K562 treated with DMSO at 1 percent for 48 hours (cell line): ENCODE measurements around the gene MRFAP1L1. TPM values are rescaled to one million over a fixed set of nuclear protein-coding genes. Genes with fewer than 3 reads are reported as not detected.

Experiments
- total RNA-seq: library from RNA; unstranded; fragments of 300-600 nt; gene quantifications from 2 replicates; pipeline ENCODE4 v1.2.3, GENCODE V29; 2022; ENCODE audit warnings: low replicate concordance; ENCODE audit errors: extremely low read depth

Gene MRFAP1L1
- not detected in 2 replicates for total RNA-seq

GRCh38 chr4:6709230-6710114, at the start of gene MRFAP1L1:
MRFAP1L1 (minus strand) TSS chr4:6709865; CDS start chr4:6709629, 236 bp downstream.

GRCh38 chr4:6716018-6716911, 6.6 kb upstream of the MRFAP1L1 start, which contains the start of gene BLOC1S4:
BLOC1S4 (plus strand) TSS chr4:6716174; CDS start chr4:6716210, 36 bp downstream.

GRCh38 chr4:6693231-6694176, 16.2 kb downstream of the MRFAP1L1 start, which contains the start of gene S100P:
S100P (plus strand) TSS chr4:6693878; CDS start chr4:6693933, 55 bp downstream.

Other genes starting within 250 kb of the MRFAP1L1 start
- gene PPP2R2C, start 237.3 kb downstream of the MRFAP1L1 start, total RNA-seq: not detected in 2 replicates
- not detected in 2 replicates for gene MAN2B2, start 134.7 kb downstream of the MRFAP1L1 start, total RNA-seq
- not detected in 2 replicates for gene MRFAP1, start 69.2 kb downstream of the MRFAP1L1 start, total RNA-seq
- not detected in 2 replicates for gene S100P, start 16.0 kb downstream of the MRFAP1L1 start, total RNA-seq
- not detected in 2 replicates for gene BLOC1S4, start 6.3 kb upstream of the MRFAP1L1 start, total RNA-seq
- gene KIAA0232, start 72.9 kb upstream of the MRFAP1L1 start, total RNA-seq: not detected in 2 replicates
- gene TBC1D14, start 200.0 kb upstream of the MRFAP1L1 start, total RNA-seq: not detected in 2 replicates